KMS-11 (cell line): ENCODE measurements around the gene MST1R.

Source experiments
- H2AFZ ChIP-seq: fragments of 200-600 bp; sonication (generic); 2 replicates; pipeline ENCODE4 v1.6.1; 2016; ENCODE audit warnings: antibody characterized with exemption, mixed run types, low read depth
- H3K27ac ChIP-seq: fragments of 200-600 bp; sonication (generic); 2 replicates; pipeline ENCODE4 v1.6.1; 2016; ENCODE audit warnings: mild to moderate bottlenecking, mixed run types
- H3K27me3 ChIP-seq: fragments of 200-600 bp; sonication (generic); 2 replicates; pipeline ENCODE4 v1.6.1; 2017; ENCODE audit warnings: mild to moderate bottlenecking, low read depth, mixed run types, moderate library complexity; ENCODE audit not compliant: insufficient read depth
- H3K36me3 ChIP-seq: fragments of 200-600 bp; sonication (generic); 2 replicates; pipeline ENCODE4 v1.6.1; 2017; ENCODE audit warnings: mild to moderate bottlenecking, mixed run types; ENCODE audit not compliant: insufficient read depth
- H3K4me1 ChIP-seq: fragments of 200-600 bp; sonication (generic); 2 replicates; pipeline ENCODE4 v1.6.1; 2016; ENCODE audit warnings: mild to moderate bottlenecking, low read depth, mixed run types; ENCODE audit not compliant: poor library complexity, severe bottlenecking
- H3K4me2 ChIP-seq: fragments of 200-600 bp; sonication (generic); 2 replicates; pipeline ENCODE4 v1.7.0; 2016; ENCODE audit warnings: mild to moderate bottlenecking, mixed run types
- H3K4me3 ChIP-seq: fragments of 200-600 bp; sonication (generic); IDR thresholded peaks from 2 replicates; pipeline ENCODE4 v1.6.1; 2017; ENCODE audit warnings: low read depth, low read length, mixed read lengths; ENCODE audit not compliant: insufficient read depth
- H3K79me2 ChIP-seq: fragments of 200-600 bp; sonication (generic); 2 replicates; pipeline ENCODE4 v1.6.1; 2016; ENCODE audit warnings: low read depth, mixed run types; ENCODE audit not compliant: insufficient read depth
- H3K9ac ChIP-seq: fragments of 200-600 bp; sonication (generic); 2 replicates; pipeline ENCODE4 v1.6.1; 2016; ENCODE audit warnings: mild to moderate bottlenecking, mixed run types
- H4K20me1 ChIP-seq: fragments of 200-600 bp; sonication (generic); 2 replicates; pipeline ENCODE4 v1.6.1; 2016; ENCODE audit warnings: mild to moderate bottlenecking, mixed run types; ENCODE audit not compliant: insufficient read depth
- CTCF ChIP-seq: fragments of 200-600 bp; sonication (generic); conservative IDR thresholded peaks from 2 replicates; pipeline ENCODE4 v1.6.1; 2017; ENCODE audit warnings: low read depth, mild to moderate bottlenecking, antibody characterized with exemption, low read length, moderate library complexity, mixed read lengths

MST1R gene

GRCh38 chr3:49856181-49857005 lies 47.3 kb downstream of the MST1R start, which contains the start of gene TRAIP:
Gene TRAIP (minus strand): TSS chr3:49856564. CDS start chr3:49856453, 111 bp downstream.
- peak within 1 kb of the TSS; percentile 81; the same call in 1 of the 2 replicates for H2AFZ ChIP-seq
- peak within 1 kb of the TSS; percentile 26; the same call in 1 of the 2 replicates for H3K27ac ChIP-seq
- no peaks in the 10 kb centered on the region for H3K36me3 ChIP-seq
- H3K4me2 ChIP-seq, result peak within 1 kb of the TSS; percentile 86
- H3K79me2 ChIP-seq, result peaks cover 14% of the 10 kb centered on the region; the same call in 1 of the 2 replicates
- H3K27me3 ChIP-seq, result no peaks in the 10 kb centered on the region
- H3K4me3 ChIP-seq, result peak within 1 kb of the TSS; percentile 48
- no peaks in the 10 kb centered on the region for H4K20me1 ChIP-seq
- H3K4me1 ChIP-seq, result no peaks in the 10 kb centered on the region
- peak within 1 kb of the TSS; percentile 47; the same call in 1 of the 2 replicates for H3K9ac ChIP-seq
- TF ChIP-seq CTCF, result no peak

- Histone ChIP-seq H4K20me1 (no peaks in the 10 kb centered on the region), H3K79me2 (peaks cover 14% of the 10 kb centered on the region; the same call in 1 of the 2 replicates), H3K27me3 (no peaks in the 10 kb centered on the region), H3K9ac (peak overlapping the region; percentile 47; the same call in 1 of the 2 replicates), H3K4me3 (no peak overlapping the region), H2AFZ (no peak overlapping the region), H3K4me1 (no peaks in the 10 kb centered on the region), H3K36me3 (no peaks in the 10 kb centered on the region), H3K27ac (0 out of 2 replicates have a peak overlapping the region, but pooled peaks have one; percentile 26), H3K4me2 (peak overlapping the region; percentile 86)
- no peak for TF ChIP-seq CTCF
These were observed 48.0 kb downstream of the MST1R start for GRCh38 chr3:49855662-49856061.

GRCh38 chr3:49845694-49846093 lies 58.0 kb downstream of the MST1R start:
- no peak overlapping the region for H3K27ac ChIP-seq
- no peaks in the 10 kb centered on the region for H3K4me1 ChIP-seq
- H3K27me3 ChIP-seq, result no peaks in the 10 kb centered on the region
- H2AFZ ChIP-seq, result no peak overlapping the region
- H3K9ac ChIP-seq, result no peak overlapping the region
- TF ChIP-seq CTCF, result no peak
- no peak overlapping the region for H3K4me3 ChIP-seq
- no peaks in the 10 kb centered on the region for H3K79me2 ChIP-seq
- H4K20me1 ChIP-seq, result no peaks in the 10 kb centered on the region
- H3K36me3 ChIP-seq, result no peaks in the 10 kb centered on the region
- H3K4me2 ChIP-seq, result no peak overlapping the region

- H3K36me3 ChIP-seq, result no peaks in the 10 kb centered on the region
- no peak overlapping the region for H3K4me2 ChIP-seq
- H3K4me1 ChIP-seq, result no peaks in the 10 kb centered on the region
- no peaks in the 10 kb centered on the region for H3K79me2 ChIP-seq
- no peak overlapping the region for H2AFZ ChIP-seq
- no peak overlapping the region for H3K9ac ChIP-seq
- no peak overlapping the region for H3K4me3 ChIP-seq
- H3K27me3 ChIP-seq, result no peaks in the 10 kb centered on the region
- TF ChIP-seq CTCF, result no peak
- no peak overlapping the region for H3K27ac ChIP-seq
- no peaks in the 10 kb centered on the region for H4K20me1 ChIP-seq
These were observed 59.0 kb downstream of the MST1R start for GRCh38 chr3:49844464-49845183.
